H1 (cell line): Measurements from ENCODE around the gene FGF1. TPM values are rescaled to one million over a fixed set of nuclear protein-coding genes. Genes with fewer than 3 reads are reported as not detected.

Source experiments
- CTCF ChIA-PET: fragments of 300-600 bp; sonication (Branson Sonifier 250); formaldehyde crosslinking; loops from one replicate; lab custom pipeline; 2021; ENCODE audit not compliant: partially characterized antibody; lab: Charles Lee
- POLR2A ChIA-PET: fragments of 300-600 bp; sonication (Branson Sonifier 250); formaldehyde crosslinking; loops from one replicate; lab custom pipeline; 2021; ENCODE audit warnings: inconsistent platforms; ENCODE audit not compliant: partially characterized antibody; lab: Charles Lee
- DNase-seq, 2 experiments: peaks; one replicate each; pipeline versions ENCODE4 v3.0.0 to v3.0.0-alpha.2; 2010 to 2022; ENCODE audit warnings: low spot score in 2 of 2, low read depth in 1 of 2, mixed read lengths in 1 of 2
- FAIRE-seq: peaks from 2 replicates; lab custom pipeline; 2011; peaks lifted over from hg19 to GRCh38; lab: Jason Lieb, UNC
- H2AFZ ChIP-seq: 2 replicates; pipeline ENCODE4 v1.8.1; 2012; ENCODE audit warnings: low read length, inconsistent platforms
- H2AK5ac ChIP-seq: 2 replicates; pipeline ENCODE4 v1.6.1; 2013; ENCODE audit warnings: low read depth, low read length
- H2BK120ac ChIP-seq: replicated peaks from 2 replicates; pipeline ENCODE3; 2013; ENCODE audit warnings: low read depth, low read length, inconsistent platforms
- H2BK12ac ChIP-seq: 2 replicates; pipeline ENCODE4 v1.6.1; 2013; ENCODE audit warnings: low read depth, low read length
- H2BK15ac ChIP-seq: 2 replicates; pipeline ENCODE4 v1.6.1; 2013; ENCODE audit warnings: low read length
- H2BK20ac ChIP-seq: 2 replicates; pipeline ENCODE4 v1.6.1; 2013; ENCODE audit warnings: low read length
- H2BK5ac ChIP-seq: 2 replicates; pipeline ENCODE4 v1.6.1; 2013; ENCODE audit warnings: low read depth, low read length
- H3K14ac ChIP-seq: 2 replicates; pipeline ENCODE4 v1.6.1; 2013; ENCODE audit warnings: inconsistent platforms; ENCODE audit not compliant: insufficient read length
- H3K18ac ChIP-seq: 2 replicates; pipeline ENCODE4 v1.6.1; 2013; ENCODE audit warnings: low read length; ENCODE audit errors: extremely low read depth
- H3K23ac ChIP-seq: 2 replicates; pipeline ENCODE4 v1.6.1; 2013; ENCODE audit warnings: inconsistent platforms; ENCODE audit not compliant: insufficient read length
- H3K23me2 ChIP-seq: 2 replicates; pipeline ENCODE4 v1.6.1; 2013; ENCODE audit warnings: low read depth, low read length
- H3K27ac ChIP-seq: 2 replicates; pipeline ENCODE4 v1.6.1; 2011; ENCODE audit warnings: low read depth, low read length, inconsistent platforms
- H3K27me3 ChIP-seq, 4 experiments: replicated peaks in 1 of 4; 1 replicate in 1 of 4; 2 replicates in 3 of 4; pipeline versions ENCODE4 v1.6.1 to v1.8.1; 2011 to 2013; ENCODE audit warnings: low read length in 3 of 4, mild to moderate bottlenecking in 3 of 4, inconsistent platforms in 2 of 4, mixed read lengths in 2 of 4, moderate library complexity in 1 of 4; ENCODE audit not compliant: control insufficient read depth in 3 of 4, insufficient read depth in 3 of 4; ENCODE audit errors: extremely low read depth in 1 of 4
- H3K36me3 ChIP-seq, 4 experiments: 2 replicates each; pipeline versions ENCODE4 v1.6.1 to v1.8.1; 2011 to 2013; ENCODE audit warnings: mild to moderate bottlenecking in 4 of 4, low read length in 3 of 4, moderate library complexity in 2 of 4, control low read depth in 1 of 4, inconsistent platforms in 1 of 4; ENCODE audit not compliant: insufficient read depth in 4 of 4, control insufficient read depth in 2 of 4
- H3K4ac ChIP-seq: replicated peaks from 2 replicates; pipeline ENCODE3; 2013; ENCODE audit warnings: low read length, low read depth, mixed read lengths, inconsistent platforms; ENCODE audit not compliant: insufficient read length
- H3K4me1 ChIP-seq, 4 experiments: replicated peaks in 1 of 4; 1 replicate in 1 of 4; 2 replicates in 3 of 4; pipeline versions ENCODE4 v1.6.1 to v1.8.1; 2011 to 2013; ENCODE audit warnings: low read length in 3 of 4, inconsistent platforms in 2 of 4, mixed read lengths in 1 of 4; ENCODE audit not compliant: insufficient read depth in 4 of 4, control insufficient read depth in 3 of 4
- H3K4me2 ChIP-seq, 2 experiments: 2 replicates each; pipeline versions ENCODE4 v1.6.1 to v1.8.1; 2011 to 2013; ENCODE audit warnings: low read depth in 2 of 2, low read length in 2 of 2, control low read depth in 1 of 2, inconsistent platforms in 1 of 2, mild to moderate bottlenecking in 1 of 2; ENCODE audit not compliant: insufficient read depth in 1 of 2
- H3K4me3 ChIP-seq, 4 experiments: fragments of 200-600, 300-600 bp in 1 of 4; sonication (generic), shearing (Covaris generic), sonication (Bioruptor Twin) in 1 of 4; 2 replicates each; pipeline versions ENCODE4 v1.5.1 to v1.8.1; 2011 to 2016; ENCODE audit warnings: low read length in 4 of 4, low read depth in 3 of 4, control low read depth in 2 of 4, inconsistent platforms in 2 of 4, mild to moderate bottlenecking in 2 of 4, mixed read lengths in 1 of 4, moderate library complexity in 1 of 4; ENCODE audit not compliant: insufficient read depth in 2 of 4; ENCODE audit errors: extremely low read depth in 1 of 4
- H3K56ac ChIP-seq: replicated peaks from 2 replicates; pipeline ENCODE3; 2013; ENCODE audit warnings: low read depth, mild to moderate bottlenecking, mixed read lengths, low read length, inconsistent platforms; ENCODE audit not compliant: insufficient read length
- H3K79me1 ChIP-seq: 2 replicates; pipeline ENCODE4 v1.6.1; 2013; ENCODE audit warnings: low read depth, low read length, control low read depth
- H3K79me2 ChIP-seq, 2 experiments: 2 replicates each; pipeline versions ENCODE4 v1.6.1 to v1.8.1; 2012 to 2013; ENCODE audit warnings: low read length in 2 of 2, mild to moderate bottlenecking in 2 of 2, inconsistent platforms in 1 of 2; ENCODE audit not compliant: insufficient read depth in 2 of 2, control insufficient read depth in 1 of 2
- H3K9ac ChIP-seq, 4 experiments: replicated peaks in 1 of 4; 1 replicate in 1 of 4; 2 replicates in 3 of 4; pipeline versions ENCODE4 v1.6.1 to v1.8.1; 2011 to 2013; ENCODE audit warnings: low read depth in 3 of 4, low read length in 3 of 4, control low read depth in 2 of 4, mild to moderate bottlenecking in 2 of 4, moderate library complexity in 2 of 4, inconsistent platforms in 1 of 4; ENCODE audit errors: extremely low read depth in 1 of 4
- H3K9me3 ChIP-seq, 2 experiments: 2 replicates each; pipeline versions ENCODE4 v1.6.1 to v1.8.1; 2012 to 2013; ENCODE audit warnings: mild to moderate bottlenecking in 2 of 2, moderate library complexity in 2 of 2, control low read depth in 1 of 2, inconsistent platforms in 1 of 2, low read depth in 1 of 2, low read length in 1 of 2, mixed read lengths in 1 of 2; ENCODE audit not compliant: insufficient read depth in 2 of 2
- H4K20me1 ChIP-seq, 2 experiments: replicated peaks in 1 of 2; 2 replicates each; pipeline versions ENCODE3 to v1.8.1; 2011 to 2013; ENCODE audit warnings: inconsistent platforms in 2 of 2, low read length in 2 of 2, mild to moderate bottlenecking in 1 of 2; ENCODE audit not compliant: insufficient read depth in 2 of 2, control insufficient read depth in 1 of 2
- H4K5ac ChIP-seq: 2 replicates; pipeline ENCODE4 v1.6.1; 2013; ENCODE audit warnings: low read length, low read depth, mixed read lengths, inconsistent platforms; ENCODE audit not compliant: insufficient read length
- H4K8ac ChIP-seq: 2 replicates; pipeline ENCODE4 v1.8.0; 2013; ENCODE audit warnings: mild to moderate bottlenecking, moderate library complexity, low read length, inconsistent platforms; ENCODE audit not compliant: insufficient read depth; ENCODE audit errors: extremely low read depth
- H4K91ac ChIP-seq: replicated peaks from 2 replicates; pipeline ENCODE3; 2013; ENCODE audit warnings: low read length, mixed read lengths, inconsistent platforms; ENCODE audit not compliant: insufficient read length
- ASH2L ChIP-seq: fragments of 200-600, 300-600 bp; sonication (generic); IDR thresholded peaks from one replicate; pipeline ENCODE4 v1.7.1; 2017; ENCODE audit warnings: low read length
- BCL11A ChIP-seq, 2 experiments: IDR thresholded peaks; one replicate each; pipeline ENCODE4 v1.6.1; 2011; ENCODE audit warnings: low read depth in 2 of 2, low read length in 2 of 2, mild to moderate bottlenecking in 2 of 2
- CHD1 ChIP-seq: IDR thresholded peaks from 2 replicates; pipeline ENCODE4 v1.6.1; 2012; ENCODE audit warnings: low read depth, low read length, improper control_type of control experiment
- EGR1 ChIP-seq: IDR thresholded peaks from 2 replicates; pipeline ENCODE4 v1.6.1; 2011; ENCODE audit warnings: low read depth, low read length, borderline replicate concordance
- EZH2 ChIP-seq: fragments of 200-600 bp; sonication (generic); IDR thresholded peaks from 2 replicates; pipeline ENCODE4 v1.7.1; 2012; ENCODE audit warnings: low read depth, mild to moderate bottlenecking, moderate library complexity, low read length, inconsistent platforms; ENCODE audit not compliant: severe bottlenecking
- GABPA ChIP-seq: IDR thresholded peaks from 2 replicates; pipeline ENCODE4 v1.6.1; 2011; ENCODE audit warnings: mild to moderate bottlenecking, low read length, moderate library complexity, borderline replicate concordance; ENCODE audit not compliant: insufficient read depth
- MAFK ChIP-seq: IDR thresholded peaks from 2 replicates; pipeline ENCODE4 v1.6.1; 2012; ENCODE audit warnings: low read depth, mild to moderate bottlenecking, improper control_type of control experiment, low read length
- PHF8 ChIP-seq: fragments of 200-600 bp; sonication (generic); conservative IDR thresholded peaks from 2 replicates; pipeline ENCODE4 v1.7.1; 2012; ENCODE audit warnings: low read depth, mild to moderate bottlenecking, inconsistent platforms, low read length, moderate library complexity
- RNF2 ChIP-seq: fragments of 200-900, 300-1000 bp; sonication (generic); IDR thresholded peaks from 2 replicates; pipeline ENCODE4 v1.7.1; 2016; ENCODE audit warnings: borderline replicate concordance, low read depth, mild to moderate bottlenecking, antibody characterized with exemption, low read length; ENCODE audit not compliant: poor library complexity, severe bottlenecking; ENCODE audit errors: missing control alignments
- SP4 ChIP-seq: IDR thresholded peaks from 2 replicates; pipeline ENCODE4 v1.6.1; 2012; ENCODE audit warnings: low read length, inconsistent platforms
- TAF7 ChIP-seq: optimal IDR thresholded peaks from 2 replicates; pipeline ENCODE3; 2011; ENCODE audit warnings: low read depth, mild to moderate bottlenecking, inconsistent platforms, low read length, moderate library complexity, borderline replicate concordance
- TBP ChIP-seq: IDR thresholded peaks from 2 replicates; pipeline ENCODE4 v1.6.1; 2011; ENCODE audit warnings: low read depth, low read length, improper control_type of control experiment
- ZNF274 ChIP-seq: IDR thresholded peaks from 2 replicates; pipeline ENCODE4 v1.7.0; 2012; ENCODE audit warnings: low read length, borderline replicate concordance; ENCODE audit errors: extremely low read depth
- WGBS, 2 experiments: shearing (Covaris generic) in 1 of 2; methylation state at CpG; one replicate each; pipeline versions ENCODE4 v1.1.6 to v1.1.7; 2013 to 2015; ENCODE audit warnings: low lambda C conversion rate in 2 of 2, mixed read lengths in 2 of 2, inconsistent platforms in 1 of 2, low coverage in 1 of 2, missing lambda C conversion rate in 1 of 2; ENCODE audit not compliant: insufficient replicate concordance in 2 of 2, insufficient coverage in 1 of 2, insufficient read length in 1 of 2; ENCODE audit errors: extremely low coverage in 1 of 2, missing lambda C conversion rate in 1 of 2; 5-methylcytosine and 5-hydroxymethylcytosine counted together
- polyA plus RNA-seq, 7 experiments: library from polyadenylated mRNA; depleted of rRNA in 3 of 7; stranded (reverse) in 5 of 7; unstranded in 2 of 7; fragments of >200 nt in 5 of 7; fragments of 200-250 nt in 2 of 7; gene quantifications; 1 replicate in 5 of 7; 2 replicates in 1 of 7; 4 replicates in 1 of 7; pipeline versions ENCODE4 v1.2.1 to v1.2.3, GENCODE V29; 2011 to 2013; ENCODE audit warnings: missing spikeins in 2 of 7, mixed read lengths in 2 of 7
- total RNA-seq: library from RNA; stranded (reverse); fragmentation: NEBNext Ultra II Directional; extraction: Animal tissue kit (Norgen Biotek cat#: 25700); gene quantifications from 2 replicates; pipeline ENCODE4 v1.2.1, GENCODE V29; 2021
- TF ChIP-seq, protein P1 (sequence below): IDR thresholded peaks from 2 replicates; pipeline ENCODE4 v1.6.1; 2012; ENCODE audit warnings: inconsistent platforms

Gene FGF1
- total and polyA plus RNA-seq, 2 of the 8 experiments (the other 6 are each of a cell fraction or from before 2014, with no cell fraction given): 0.30 to 0.50 TPM

DNA sequence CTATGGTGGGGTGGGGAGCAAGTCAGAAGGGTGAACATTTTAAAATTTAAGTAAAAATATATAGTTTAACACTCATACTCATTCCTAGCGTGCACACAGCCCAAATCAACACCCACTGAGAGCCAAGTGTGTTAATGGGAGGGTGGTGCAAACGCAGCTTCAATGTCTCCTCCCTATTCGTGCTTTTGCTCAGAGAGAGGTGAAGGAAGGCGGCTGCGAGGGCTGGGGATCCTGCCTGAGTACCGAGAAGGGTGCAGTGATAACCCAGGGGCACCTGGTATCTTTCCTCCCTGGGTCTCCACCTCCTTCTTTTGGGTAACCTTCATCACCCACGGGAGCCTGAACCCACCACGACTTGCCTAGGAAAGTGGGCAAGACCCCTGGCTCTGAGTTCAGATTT, 35.0 kb downstream of the FGF1 start:
- Histone ChIP-seq H4K5ac (no peak overlapping the region), H3K4me2 (no peak overlapping the region), H2AFZ (no peak overlapping the region), H2AK5ac (no peak overlapping the region), H3K27me3 (no peaks in the 10 kb centered on the region), H3K56ac (no peak overlapping the region), H3K9ac (no peak overlapping the region), H2BK15ac (0 out of 2 replicates have a peak overlapping the region, but pooled peaks have one; percentile 67), H2BK5ac (no peak overlapping the region), H3K4ac (no peak overlapping the region), H3K23me2 (no peaks in the 10 kb centered on the region), H4K91ac (no peak overlapping the region), H2BK20ac (no peak overlapping the region), H3K27ac (no peak overlapping the region), H3K4me3 (no peak overlapping the region), H3K9me3 (no peaks in the 10 kb centered on the region), H4K20me1 (no peaks in the 10 kb centered on the region), H3K79me2 (no peaks in the 10 kb centered on the region), H3K4me1 (no peaks in the 10 kb centered on the region), H4K8ac (no peak overlapping the region), H3K36me3 (no peaks in the 10 kb centered on the region), H2BK12ac (no peak overlapping the region), H2BK120ac (no peak overlapping the region), H3K14ac (no peak overlapping the region), H3K79me1 (no peaks in the 10 kb centered on the region), H3K18ac (no peak overlapping the region), H3K23ac (no peak overlapping the region)
- POLR2A ChIA-PET: interaction anchor here (1.2 to 1.4 kb wide), 2 partner anchors 15 to 48 kb away, joined by 3 read pairs; no protein-coding TSS in a partner anchor
- DNase-seq (no peak), FAIRE-seq (no peak)
- 86% methylated on average over 8 of the region's 8 CpGs; no CpG with 5 or more reads in 1 of the 2 experiments for WGBS, 2 experiments
- CTCF ChIA-PET: interaction anchor here (0.8 to 17.4 kb wide), 10 partner anchors 8 to 95 kb away, joined by 3 to 605 read pairs (median 4); partner anchors contain the start of gene FGF1
- TF ChIP-seq ZNF274 (no peak), ASH2L (no peak), GABPA (no peak), CHD1 (no peak), EGR1 (no peak), TAF7 (no peak), EZH2 (no peak), PHF8 (no peak), SP4 (no peak), RNF2 (no peak), BCL11A (IDR thresholded peaks at IDR 0.05; ENCODE audit: low read depth in 2 of 2, low read length in 2 of 2) (no peak), MAFK (no peak), TBP (no peak)
- TF ChIP-seq, protein P1, sequence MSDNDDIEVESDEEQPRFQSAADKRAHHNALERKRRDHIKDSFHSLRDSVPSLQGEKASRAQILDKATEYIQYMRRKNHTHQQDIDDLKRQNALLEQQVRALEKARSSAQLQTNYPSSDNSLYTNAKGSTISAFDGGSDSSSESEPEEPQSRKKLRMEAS: no peak
